SK-N-SH (cell line): ENCODE results near the gene RMDN2. TPM values are rescaled to one million over a fixed set of nuclear protein-coding genes. Genes with fewer than 3 reads are reported as not detected.

ENCODE experiments used
- CTCF ChIA-PET: fragments of 300-600, 350-600 bp; formaldehyde crosslinking; extraction: SDS; loops from one replicate; lab custom pipeline; 2021; lab: Yijun Ruan, JAX
- POLR2A ChIA-PET: fragments of 350-600 bp; sonication (Branson Sonifier 250); formaldehyde crosslinking; extraction: SDS; loops from one replicate; lab custom pipeline; 2020; ENCODE audit warnings: antibody characterized with exemption, inconsistent platforms; lab: Yijun Ruan, JAX
- DNase-seq: peaks from one replicate; pipeline ENCODE4 v3.0.0; 2012
- H2AFZ ChIP-seq: fragments of 200-600 bp; sonication (generic); 2 replicates; pipeline ENCODE4 v1.8.1; 2016; ENCODE audit warnings: antibody characterized with exemption, mild to moderate bottlenecking, low read depth
- H3F3A ChIP-seq: fragments of 200-600 bp; sonication (generic); replicated peaks from 2 replicates; pipeline ENCODE3; 2016; ENCODE audit warnings: antibody characterized with exemption, mild to moderate bottlenecking; ENCODE audit not compliant: insufficient read depth
- H3K27ac ChIP-seq, 2 experiments: fragments of 200-500 bp in 1 of 2; fragments of 200-600 bp in 1 of 2; sonication (Bioruptor generic) in 1 of 2; sonication (generic), shearing (Covaris generic) in 1 of 2; 2 replicates each; pipeline versions ENCODE4 v1.5.1 to v1.6.1; 2014 to 2016; ENCODE audit warnings: low read depth in 2 of 2, inconsistent platforms in 1 of 2, low read length in 1 of 2, mild to moderate bottlenecking in 1 of 2, mixed read lengths in 1 of 2
- H3K27me3 ChIP-seq: fragments of 200-600 bp; sonication (generic), shearing (Covaris generic); 2 replicates; pipeline ENCODE4 v1.6.1; 2016; ENCODE audit warnings: mixed run types; ENCODE audit not compliant: insufficient read depth
- H3K36me3 ChIP-seq, 2 experiments: fragments of 200-500 bp in 1 of 2; fragments of 200-600 bp in 1 of 2; sonication (Bioruptor generic) in 1 of 2; sonication (generic) in 1 of 2; replicated peaks in 1 of 2; 2 replicates each; pipeline versions ENCODE3 to v1.5.1; 2014 to 2016; ENCODE audit warnings: low read length in 1 of 2, mild to moderate bottlenecking in 1 of 2; ENCODE audit not compliant: insufficient read depth in 2 of 2, control insufficient read depth in 1 of 2
- H3K4me1 ChIP-seq, 2 experiments: fragments of 200-500 bp in 1 of 2; fragments of 200-600 bp in 1 of 2; sonication (Bioruptor generic) in 1 of 2; sonication (generic), shearing (Covaris generic) in 1 of 2; 2 replicates each; pipeline versions ENCODE4 v1.5.1 to v1.6.1; 2014 to 2016; ENCODE audit warnings: low read depth in 1 of 2, low read length in 1 of 2, mixed run types in 1 of 2; ENCODE audit not compliant: insufficient read depth in 2 of 2, control insufficient read depth in 1 of 2
- H3K4me2 ChIP-seq: fragments of 200-600 bp; sonication (generic), shearing (Covaris generic); 2 replicates; pipeline ENCODE4 v1.6.1; 2017; ENCODE audit warnings: mixed run types
- H3K4me3 ChIP-seq, 2 experiments: fragments of 200-500 bp in 1 of 2; fragments of 200-600 bp in 1 of 2; sonication (Bioruptor generic) in 1 of 2; sonication (generic), shearing (Covaris generic) in 1 of 2; 2 replicates each; pipeline versions ENCODE4 v1.5.1 to v1.8.1; 2014 to 2016; ENCODE audit warnings: low read depth in 2 of 2, inconsistent platforms in 1 of 2, low read length in 1 of 2, mild to moderate bottlenecking in 1 of 2, mixed read lengths in 1 of 2, moderate library complexity in 1 of 2
- H3K79me2 ChIP-seq: fragments of 200-600 bp; sonication (generic); 2 replicates; pipeline ENCODE4 v1.8.1; 2017; ENCODE audit warnings: mild to moderate bottlenecking; ENCODE audit not compliant: insufficient read depth
- H3K9ac ChIP-seq: fragments of 200-600 bp; sonication (generic); 2 replicates; pipeline ENCODE4 v1.6.1; 2017; ENCODE audit warnings: mixed run types
- H3K9me2 ChIP-seq: fragments of 200-600 bp; sonication (generic); 2 replicates; pipeline ENCODE4 v1.6.1; 2017; ENCODE audit warnings: mixed run types
- H3K9me3 ChIP-seq: fragments of 200-600 bp; sonication (generic); 2 replicates; pipeline ENCODE4 v1.6.1; 2017; ENCODE audit warnings: mixed run types, mild to moderate bottlenecking, moderate library complexity
- H4K20me1 ChIP-seq: fragments of 200-600 bp; sonication (generic); 2 replicates; pipeline ENCODE4 v1.6.1; 2017; ENCODE audit warnings: mild to moderate bottlenecking, mixed run types; ENCODE audit not compliant: insufficient read depth
- CTCF ChIP-seq: fragments of 200-600 bp; sonication (generic); IDR thresholded peaks from 2 replicates; pipeline ENCODE4 v1.6.1; 2017; ENCODE audit warnings: antibody characterized with exemption, mild to moderate bottlenecking, moderate library complexity
- FOXM1 ChIP-seq: IDR thresholded peaks from 2 replicates; pipeline ENCODE4 v1.4.0; 2012; ENCODE audit warnings: low read depth, mild to moderate bottlenecking
- GATA2 ChIP-seq: sonication (generic); formaldehyde crosslinking; IDR thresholded peaks from 2 replicates; pipeline ENCODE4 v1.5.0; 2020; ENCODE audit warnings: mild to moderate bottlenecking, missing genetic modification reagents
- JUND ChIP-seq: IDR thresholded peaks from 2 replicates; pipeline ENCODE4 v1.4.0; 2012
- MEF2A ChIP-seq: IDR thresholded peaks from 2 replicates; pipeline ENCODE4 v1.4.0; 2012; ENCODE audit warnings: low read depth, borderline replicate concordance
- PBX3 ChIP-seq: IDR thresholded peaks from 2 replicates; pipeline ENCODE4; 2012
- REST ChIP-seq: IDR thresholded peaks from 2 replicates; pipeline ENCODE4 v1.6.1; 2012; ENCODE audit warnings: mild to moderate bottlenecking, low read depth, low read length, moderate library complexity
- RXRA ChIP-seq: IDR thresholded peaks from 2 replicates; pipeline ENCODE4 v1.4.0; 2012; ENCODE audit warnings: low read depth, mild to moderate bottlenecking, borderline replicate concordance
- SMC3 ChIP-seq: IDR thresholded peaks from 2 replicates; pipeline ENCODE4 v1.6.1; 2012; ENCODE audit warnings: low read depth, low read length, improper control_type of control experiment
- TAF1 ChIP-seq: IDR thresholded peaks from 2 replicates; pipeline ENCODE4 v1.6.1; 2012; ENCODE audit warnings: low read depth, mild to moderate bottlenecking, low read length, moderate library complexity, borderline replicate concordance
- USF2 ChIP-seq: fragments of 150-350 bp; IDR thresholded peaks from 2 replicates; pipeline ENCODE4 v1.6.1; 2017; ENCODE audit warnings: antibody characterized with exemption, low read length, low read depth, borderline replicate concordance
- YY1 ChIP-seq: IDR thresholded peaks from 2 replicates; pipeline ENCODE4 v1.4.0; 2012; ENCODE audit warnings: low read depth, mild to moderate bottlenecking
- ZBTB33 ChIP-seq: IDR thresholded peaks from 2 replicates; pipeline ENCODE4 v1.4.0; 2012; ENCODE audit warnings: low read depth, borderline replicate concordance
- WGBS: methylation state at CpG from one replicate; pipeline ENCODE4 v1.1.6; 2017; ENCODE audit warnings: low lambda C conversion rate; 5-methylcytosine and 5-hydroxymethylcytosine counted together
- polyA plus RNA-seq, 3 experiments: library from polyadenylated mRNA; depleted of rRNA; stranded (reverse); fragments of >200 nt; gene quantifications; 2 replicates each; pipeline ENCODE4 v1.2.3, GENCODE V29; 2012

Gene RMDN2
- polyA plus RNA-seq, 1 of the 3 experiments (the other 2 are of a cell fraction), result 7.3 TPM

GRCh38 chr2:38026846-38027245 is 101.8 kb downstream of the RMDN2 start:
- no peaks in the 10 kb centered on the region for H3K36me3 ChIP-seq
- DNase-seq, result no peak
- H3K9me2 ChIP-seq, result no peaks in the 10 kb centered on the region
- no peak overlapping the region for H2AFZ ChIP-seq
- no peaks in the 10 kb centered on the region for H3K27me3 ChIP-seq
- no peak for TF ChIP-seq GATA2
- TF ChIP-seq PBX3, result no peak
- TF ChIP-seq CTCF, result no peak
- no peak for TF ChIP-seq JUND
- TF ChIP-seq MEF2A, result no peak
- TF ChIP-seq TAF1, result no peak
- no peak for TF ChIP-seq USF2
- TF ChIP-seq YY1, result no peak
- TF ChIP-seq RXRA, result no peak
- no peak for TF ChIP-seq ZBTB33
- TF ChIP-seq FOXM1, result no peak
- TF ChIP-seq REST, result no peak
- no peak for TF ChIP-seq SMC3
- no peaks in the 10 kb centered on the region for H4K20me1 ChIP-seq
- no peak overlapping the region for H3K4me3 ChIP-seq
- 59% methylated on average over 2 of the region's 2 CpGs for WGBS
- no peak overlapping the region for H3K9ac ChIP-seq
- no peaks in the 10 kb centered on the region for H3K79me2 ChIP-seq
- H3K27ac ChIP-seq, result peak overlapping the region in 1 of 2 experiments; percentile 50; a peak in 2 of 4 replicates
- H3K9me3 ChIP-seq, result 0 out of 2 replicates have a peak, but pooled peaks cover 4% of the 10 kb centered on the region
- CTCF ChIA-PET, result interaction anchor here (2.2 kb wide), 1 partner anchor 50 kb away, joined by 10 read pairs; the partner anchor contains the start of gene CYP1B1
- no peak overlapping the region for H3K4me2 ChIP-seq
- H3K4me1 ChIP-seq, result peaks cover 0 to 3% of the 10 kb centered on the region in 2 experiments; a peak in 2 of 4 replicates
- POLR2A ChIA-PET, result interaction anchor here (1.4 kb wide), 1 partner anchor 49 kb away, joined by 3 read pairs; the partner anchor contains the start of gene CYP1B1
- H3F3A ChIP-seq, result no peaks in the 10 kb centered on the region
